HFF-Myc (cell line): ENCODE results near the gene HIVEP3.

Source experiments
- DNase-seq: peaks from one replicate; pipeline ENCODE4 v3.0.0-alpha.2; 2011; ENCODE audit warnings: low read depth; ENCODE audit errors: extremely low read depth
- H3K4me3 ChIP-seq: replicated peaks from 2 replicates; pipeline ENCODE4 v1.5.1; 2011; ENCODE audit warnings: low read depth, mild to moderate bottlenecking, control low read depth, low read length
- CTCF ChIP-seq: IDR thresholded peaks from 2 replicates; pipeline ENCODE4 v1.5.1; 2012; ENCODE audit warnings: mild to moderate bottlenecking, low read depth, low read length, control low read depth; ENCODE audit errors: missing control alignments

Gene HIVEP3

GRCh38 chr1:41657679-41658295, 260.9 kb downstream of the HIVEP3 start:
- no peak overlapping the region for H3K4me3 ChIP-seq
- no peak for TF ChIP-seq CTCF
- no peak for DNase-seq

- DNase-seq, result no peak
- TF ChIP-seq CTCF, result no peak
- H3K4me3 ChIP-seq, result no peak overlapping the region
These were observed 261.8 kb downstream of the HIVEP3 start for GRCh38 chr1:41656825-41657500.

- no peak for TF ChIP-seq CTCF
- no peak for DNase-seq
These were observed 262.7 kb downstream of the HIVEP3 start for GRCh38 chr1:41656068-41656467.

GRCh38 chr1:41655632-41656031, 263.1 kb downstream of the HIVEP3 start:
- no peak overlapping the region for H3K4me3 ChIP-seq
- TF ChIP-seq CTCF, result no peak
- no peak for DNase-seq

More at GRCh38 chr1:41656068-41656467, 262.7 kb downstream of the HIVEP3 start:
- no peak overlapping the region for H3K4me3 ChIP-seq

GRCh38 chr1:41653574-41653973, 265.1 kb downstream of the HIVEP3 start:
- H3K4me3 ChIP-seq, result no peak overlapping the region
- no peak for TF ChIP-seq CTCF
- DNase-seq, result no peak

GRCh38 chr1:41652384-41653265, 266.1 kb downstream of the HIVEP3 start:
- TF ChIP-seq CTCF, result no peak
- no peak overlapping the region for H3K4me3 ChIP-seq
- DNase-seq, result no peak
